Type B pancreatic cell (in vitro differentiated cells): ENCODE results near the gene FRMD4A. TPM values are rescaled to one million over a fixed set of nuclear protein-coding genes. Genes with fewer than 3 reads are reported as not detected.

Source experiments
- DNase-seq: peaks from one replicate; pipeline ENCODE4 v3.0.0; 2021; ENCODE audit warnings: mixed read lengths; ENCODE audit not compliant: unreplicated experiment; ENCODE audit errors: extremely low spot score
- H3K27ac Mint-ChIP-seq: 2 replicates; pipeline ENCODE4 v1.8.0; 2021; ENCODE audit warnings: mild to moderate bottlenecking, mixed read lengths
- H3K27me3 Mint-ChIP-seq: 2 replicates; pipeline ENCODE4 v1.8.0; 2021; ENCODE audit warnings: mixed read lengths
- H3K36me3 Mint-ChIP-seq: 2 replicates; pipeline ENCODE4 v1.8.0; 2021; ENCODE audit warnings: mixed read lengths
- H3K4me1 Mint-ChIP-seq: one replicate; pipeline ENCODE4 v1.8.0; 2021; ENCODE audit warnings: mixed read lengths; ENCODE audit not compliant: unreplicated experiment
- H3K4me3 Mint-ChIP-seq: 2 replicates; pipeline ENCODE4 v1.8.0; 2021; ENCODE audit warnings: mild to moderate bottlenecking, mixed read lengths
- H3K9me3 Mint-ChIP-seq: 2 replicates; pipeline ENCODE4 v1.8.0; 2021; ENCODE audit warnings: mixed read lengths
- CTCF ChIP-seq: fragments of 200-600 bp; sonication (generic); conservative IDR thresholded peaks from 2 replicates; pipeline ENCODE4 v1.5.0; 2021; ENCODE audit warnings: antibody characterized with exemption, mild to moderate bottlenecking
- total RNA-seq: library from RNA; stranded (reverse); gene quantifications from 2 replicates; pipeline ENCODE4 v1.2.1, GENCODE V29; 2021; ENCODE audit warnings: low replicate concordance

The FRMD4A gene
- total RNA-seq, 1 donor from 2014 or later = 88.9 TPM

- H3K9me3 Mint-ChIP-seq = peaks cover 4% of the 10 kb centered on the region
- no peak overlapping the region for H3K4me3 Mint-ChIP-seq
- TF ChIP-seq CTCF = no peak
- H3K36me3 Mint-ChIP-seq = no peaks in the 10 kb centered on the region
- H3K4me1 Mint-ChIP-seq = peaks cover 14% of the 10 kb centered on the region
- DNase-seq = no peak
- peaks cover 26% of the 10 kb centered on the region for H3K27me3 Mint-ChIP-seq
- no peak overlapping the region for H3K27ac Mint-ChIP-seq
Measured at GRCh38 chr10:14306190-14306589, 24.5 kb downstream of the FRMD4A start.

DNA sequence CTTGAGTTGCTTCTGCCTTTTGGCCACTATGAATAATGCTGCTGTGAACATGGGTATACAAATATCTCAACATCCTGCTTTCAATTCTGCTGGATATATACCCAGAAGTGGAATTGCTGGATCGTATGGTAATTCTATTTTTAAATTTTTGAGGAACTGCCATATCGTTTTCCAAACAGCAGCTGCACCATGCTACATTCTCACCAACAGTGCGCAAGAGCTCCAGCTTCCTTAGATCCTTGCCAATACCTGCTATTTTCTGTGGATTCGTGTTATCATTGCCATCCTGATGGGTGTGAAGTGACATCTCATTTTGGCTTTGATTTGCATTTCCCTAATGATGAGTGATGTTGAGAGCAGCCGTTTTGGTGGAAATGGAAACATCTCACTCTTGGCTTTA, 26.7 kb downstream of the FRMD4A start:
- Mint-ChIP-seq H3K9me3 (no peaks in the 10 kb centered on the region), H3K4me3 (no peak overlapping the region), H3K4me1 (no peaks in the 10 kb centered on the region), H3K36me3 (no peaks in the 10 kb centered on the region), H3K27ac (no peak overlapping the region), H3K27me3 (peaks cover 16% of the 10 kb centered on the region)
- no peak for TF ChIP-seq CTCF
- DNase-seq = no peak

GRCh38 chr10:14302035-14302434, 28.7 kb downstream of the FRMD4A start:
- Mint-ChIP-seq H3K4me3 (no peak overlapping the region), H3K9me3 (no peaks in the 10 kb centered on the region), H3K36me3 (no peaks in the 10 kb centered on the region), H3K27me3 (peaks cover 9% of the 10 kb centered on the region), H3K27ac (no peak overlapping the region), H3K4me1 (peaks cover 2% of the 10 kb centered on the region)
- no peak for DNase-seq
- peak; percentile 63 for TF ChIP-seq CTCF

DNA sequence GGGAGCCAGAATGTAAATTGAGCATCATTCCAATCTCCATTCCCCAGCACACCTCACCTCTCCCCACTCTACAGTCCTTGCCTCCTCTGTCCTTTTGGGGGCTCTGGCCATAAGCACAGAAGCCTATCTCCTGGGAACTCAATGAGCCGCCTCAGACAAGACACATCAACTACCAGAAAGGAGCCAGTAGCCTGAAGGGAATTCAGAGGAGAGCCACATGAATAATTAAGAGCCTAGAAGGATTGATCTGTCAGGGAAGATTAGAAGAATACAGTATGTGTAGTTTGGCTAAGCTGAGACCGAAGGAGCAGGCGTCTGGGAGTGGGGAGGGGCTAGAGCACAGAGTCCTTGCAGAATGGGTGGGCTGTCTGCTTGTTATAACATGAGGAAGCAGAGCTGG, 31.2 kb downstream of the FRMD4A start:
- Mint-ChIP-seq H3K27me3 (peaks cover 4% of the 10 kb centered on the region), H3K27ac (no peak overlapping the region), H3K36me3 (no peaks in the 10 kb centered on the region), H3K9me3 (no peaks in the 10 kb centered on the region), H3K4me3 (no peak overlapping the region), H3K4me1 (peaks cover 16% of the 10 kb centered on the region)
- TF ChIP-seq CTCF = no peak
- no peak for DNase-seq

GRCh38 chr10:14296065-14296709, 34.5 kb downstream of the FRMD4A start:
- TF ChIP-seq CTCF = no peak
- Mint-ChIP-seq H3K9me3 (peaks cover 10% of the 10 kb centered on the region), H3K4me1 (peaks cover 16% of the 10 kb centered on the region), H3K27ac (peak overlapping the region; percentile 1), H3K27me3 (no peaks in the 10 kb centered on the region), H3K4me3 (no peak overlapping the region), H3K36me3 (no peaks in the 10 kb centered on the region)
- DNase-seq = no peak
